Calu3 (cell line): ENCODE measurements around the gene WDR83. TPM values are rescaled to one million over a fixed set of nuclear protein-coding genes. Genes with fewer than 3 reads are reported as not detected.

ENCODE experiments used
- BruUV-seq: library from RNA; stranded (reverse); fragments of 400-500 nt; replicated peaks from 2 replicates; lab custom pipeline; 2021; lab: Mats Ljungman, UMichigan
- CTCF ChIA-PET: fragments of 300-600 bp; sonication (Branson Sonifier 250); formaldehyde crosslinking; loops from one replicate; lab custom pipeline; 2022; ENCODE audit warnings: antibody characterized with exemption; lab: Charles Lee
- DNase-seq: peaks from one replicate; pipeline ENCODE4 v3.0.0; 2022
- H3K27ac Mint-ChIP-seq: one replicate; pipeline ENCODE4 v1.8.0; 2022; ENCODE audit warnings: mixed read lengths; ENCODE audit not compliant: unreplicated experiment
- H3K27me3 Mint-ChIP-seq: one replicate; pipeline ENCODE4 v1.8.0; 2022; ENCODE audit warnings: mixed read lengths; ENCODE audit not compliant: unreplicated experiment
- H3K36me3 Mint-ChIP-seq: one replicate; pipeline ENCODE4 v1.8.0; 2022; ENCODE audit warnings: mild to moderate bottlenecking, moderate library complexity, mixed read lengths; ENCODE audit not compliant: insufficient read depth, unreplicated experiment
- H3K4me1 Mint-ChIP-seq: one replicate; pipeline ENCODE4 v1.8.0; 2022; ENCODE audit warnings: mild to moderate bottlenecking, low read depth, mixed read lengths; ENCODE audit not compliant: unreplicated experiment
- H3K4me3 Mint-ChIP-seq: one replicate; pipeline ENCODE4 v1.8.0; 2022; ENCODE audit warnings: mild to moderate bottlenecking, low read depth, moderate library complexity, mixed read lengths; ENCODE audit not compliant: unreplicated experiment
- H3K9me3 Mint-ChIP-seq: one replicate; pipeline ENCODE4 v1.8.0; 2022; ENCODE audit warnings: low read depth, mixed read lengths; ENCODE audit not compliant: unreplicated experiment
- intact Hi-C: fragments of 100-400 bp; cut with micrococcal nuclease; formaldehyde crosslinking; loops from one replicate; pipeline ENCODE4 v1.10.0; 2022; ENCODE audit not compliant: unreplicated experiment
- total RNA-seq: library from RNA; stranded (reverse); gene quantifications from 2 replicates; pipeline ENCODE4 v1.2.3, GENCODE V29; 2022
- TF ChIP-seq, protein P1 (sequence below): fragments of 200-600 bp; IDR thresholded peaks from one replicate; pipeline ENCODE4 v1.8.0; 2022; ENCODE audit warnings: antibody characterized with exemption; ENCODE audit not compliant: unreplicated experiment

The WDR83 gene
- total RNA-seq, 1 experiment from 2014 or later = 10.1 TPM

DNA sequence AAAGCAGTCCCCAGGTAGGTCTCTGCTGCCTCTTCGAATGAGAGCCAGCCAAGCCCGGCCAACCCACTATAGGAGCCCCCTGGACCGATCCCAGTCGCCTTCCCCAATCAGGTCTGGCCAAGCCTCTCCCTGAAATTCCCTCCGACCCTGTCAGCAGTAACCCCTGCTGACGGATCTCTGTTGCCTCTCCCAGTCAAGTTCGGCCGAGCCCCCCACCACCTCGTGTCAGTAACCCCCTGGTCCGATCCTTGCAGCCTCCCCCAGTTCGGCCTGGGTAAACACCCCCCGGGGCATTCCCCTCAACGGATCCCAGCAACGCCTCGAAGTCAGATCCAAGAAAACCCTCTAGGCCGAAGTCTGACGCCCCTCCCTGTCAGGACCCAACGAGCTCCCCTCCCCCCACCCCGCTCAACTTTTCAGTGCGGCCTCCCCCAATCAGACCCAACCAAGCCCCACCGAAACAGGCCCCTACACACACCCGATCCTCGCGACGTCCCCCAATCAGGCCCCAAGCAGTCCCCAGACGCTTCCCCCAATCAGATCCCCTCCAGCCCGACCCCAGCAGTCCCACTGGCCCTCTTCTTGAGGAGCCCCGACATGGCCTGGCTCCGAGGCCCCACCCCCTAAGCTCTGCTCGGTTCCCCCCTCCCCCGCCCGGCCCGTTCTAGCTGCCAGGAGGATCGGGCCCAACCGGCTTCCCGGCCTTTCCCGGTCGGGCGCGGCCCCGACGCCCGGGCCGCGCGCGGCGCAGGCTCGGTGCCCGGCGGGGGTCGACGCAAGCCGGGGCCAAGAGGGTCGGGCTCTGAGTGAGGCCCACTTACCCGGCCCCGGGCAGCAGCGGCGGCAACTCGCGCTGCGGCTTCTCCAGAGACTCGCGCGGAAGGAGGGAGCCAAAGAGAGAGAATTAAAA, 55.3 kb downstream of the WDR83 start:
- TF ChIP-seq, protein P1, sequence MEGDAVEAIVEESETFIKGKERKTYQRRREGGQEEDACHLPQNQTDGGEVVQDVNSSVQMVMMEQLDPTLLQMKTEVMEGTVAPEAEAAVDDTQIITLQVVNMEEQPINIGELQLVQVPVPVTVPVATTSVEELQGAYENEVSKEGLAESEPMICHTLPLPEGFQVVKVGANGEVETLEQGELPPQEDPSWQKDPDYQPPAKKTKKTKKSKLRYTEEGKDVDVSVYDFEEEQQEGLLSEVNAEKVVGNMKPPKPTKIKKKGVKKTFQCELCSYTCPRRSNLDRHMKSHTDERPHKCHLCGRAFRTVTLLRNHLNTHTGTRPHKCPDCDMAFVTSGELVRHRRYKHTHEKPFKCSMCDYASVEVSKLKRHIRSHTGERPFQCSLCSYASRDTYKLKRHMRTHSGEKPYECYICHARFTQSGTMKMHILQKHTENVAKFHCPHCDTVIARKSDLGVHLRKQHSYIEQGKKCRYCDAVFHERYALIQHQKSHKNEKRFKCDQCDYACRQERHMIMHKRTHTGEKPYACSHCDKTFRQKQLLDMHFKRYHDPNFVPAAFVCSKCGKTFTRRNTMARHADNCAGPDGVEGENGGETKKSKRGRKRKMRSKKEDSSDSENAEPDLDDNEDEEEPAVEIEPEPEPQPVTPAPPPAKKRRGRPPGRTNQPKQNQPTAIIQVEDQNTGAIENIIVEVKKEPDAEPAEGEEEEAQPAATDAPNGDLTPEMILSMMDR = no peak
- Mint-ChIP-seq H3K9me3 (no peaks in the 10 kb centered on the region), H3K4me1 (peaks cover 15% of the 10 kb centered on the region), H3K27me3 (no peaks in the 10 kb centered on the region), H3K4me3 (peak overlapping the region; percentile 96), H3K36me3 (peaks cover 45% of the 10 kb centered on the region), H3K27ac (peak overlapping the region; percentile 89)
- DNase-seq = peak; percentile 50
- no TSS peak for BruUV-seq
- intact Hi-C loops = no loop called here
- CTCF ChIA-PET = interaction anchor here (0.6 to 1.0 kb wide), 5 partner anchors 11 to 996 kb away, joined by 3 to 6 read pairs (median 4); no protein-coding TSS in a partner anchor

DNA sequence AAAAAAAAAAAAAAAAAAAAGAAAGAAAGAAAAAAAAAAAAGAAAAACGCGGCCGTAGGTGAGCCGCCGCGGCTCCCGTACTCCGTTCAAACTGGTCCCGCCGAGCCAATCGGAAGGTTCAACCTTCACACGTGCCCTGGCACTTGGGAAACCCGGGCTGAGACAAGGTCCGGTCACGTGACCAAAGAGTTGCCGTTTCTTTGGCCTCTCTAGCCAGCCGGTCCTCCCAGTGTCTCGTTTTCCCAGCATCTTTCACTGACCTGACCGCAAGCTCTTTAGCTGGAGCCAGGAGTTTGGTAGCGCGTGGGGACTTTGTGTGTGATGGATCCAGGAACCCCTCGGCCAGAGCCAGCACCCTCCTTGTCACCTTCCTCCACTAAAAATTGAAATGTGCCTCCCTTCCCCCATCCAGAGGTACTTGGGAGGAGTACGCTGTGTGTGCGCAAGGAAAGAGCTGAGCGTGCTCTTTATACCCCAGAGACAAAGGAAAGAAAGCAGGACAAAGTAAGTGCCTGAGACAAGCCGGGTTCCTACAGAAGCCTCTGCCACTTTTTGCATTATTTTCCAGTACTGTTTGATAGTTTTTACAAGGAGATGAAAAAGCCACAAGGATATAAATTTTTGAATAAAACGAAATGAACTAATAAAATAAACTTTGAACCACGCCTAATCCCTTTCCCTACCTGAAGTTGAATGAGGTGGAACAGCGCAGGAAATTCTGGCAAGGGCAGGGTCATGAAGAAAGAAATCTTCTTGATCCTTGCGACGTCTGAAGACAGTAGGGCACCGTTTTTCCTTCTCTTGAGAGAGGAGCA, 56.2 kb downstream of the WDR83 start:
- TSS peak; percentile 97 for BruUV-seq
- Mint-ChIP-seq H3K9me3 (no peaks in the 10 kb centered on the region), H3K4me3 (peak overlapping the region; percentile 96), H3K4me1 (peaks cover 15% of the 10 kb centered on the region), H3K27me3 (no peaks in the 10 kb centered on the region), H3K27ac (peak overlapping the region; percentile 89), H3K36me3 (peaks cover 42% of the 10 kb centered on the region)
- CTCF ChIA-PET = interaction anchor here (0.6 to 1.0 kb wide), 3 partner anchors 10 to 212 kb away, joined by 3 to 4 read pairs (median 4); no protein-coding TSS in a partner anchor
- TF ChIP-seq, protein P1 = no peak
- intact Hi-C loops = no loop called here
- peak; percentile 91 for DNase-seq

DNA sequence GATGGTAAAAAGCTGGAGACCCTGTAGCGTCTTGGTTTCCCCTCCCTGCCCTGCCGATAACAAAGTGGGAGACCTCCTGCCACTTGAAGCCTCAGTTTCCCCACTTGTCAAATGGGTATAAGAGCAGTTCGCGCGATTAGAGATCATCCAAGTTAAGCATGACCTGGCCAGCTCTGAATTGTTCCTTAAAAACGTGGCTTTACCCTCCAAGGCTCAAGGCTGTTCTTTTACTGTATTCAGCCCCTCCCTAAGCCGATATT, 56.7 kb downstream of the WDR83 start:
- H3K27ac Mint-ChIP-seq = peak overlapping the region; percentile 0
- H3K4me3 Mint-ChIP-seq = peak overlapping the region; percentile 96
- no peaks in the 10 kb centered on the region for H3K9me3 Mint-ChIP-seq
- H3K4me1 Mint-ChIP-seq = peaks cover 15% of the 10 kb centered on the region
- CTCF ChIA-PET = interaction anchor here (0.6 to 1.0 kb wide), 3 partner anchors 37 to 1296 kb away, joined by 3 to 4 read pairs (median 3); no protein-coding TSS in a partner anchor
- intact Hi-C loops = no loop called here
- TF ChIP-seq, protein P1 = no peak
- no TSS peak for BruUV-seq
- DNase-seq = no peak
- no peaks in the 10 kb centered on the region for H3K27me3 Mint-ChIP-seq
- peaks cover 48% of the 10 kb centered on the region for H3K36me3 Mint-ChIP-seq

DNA sequence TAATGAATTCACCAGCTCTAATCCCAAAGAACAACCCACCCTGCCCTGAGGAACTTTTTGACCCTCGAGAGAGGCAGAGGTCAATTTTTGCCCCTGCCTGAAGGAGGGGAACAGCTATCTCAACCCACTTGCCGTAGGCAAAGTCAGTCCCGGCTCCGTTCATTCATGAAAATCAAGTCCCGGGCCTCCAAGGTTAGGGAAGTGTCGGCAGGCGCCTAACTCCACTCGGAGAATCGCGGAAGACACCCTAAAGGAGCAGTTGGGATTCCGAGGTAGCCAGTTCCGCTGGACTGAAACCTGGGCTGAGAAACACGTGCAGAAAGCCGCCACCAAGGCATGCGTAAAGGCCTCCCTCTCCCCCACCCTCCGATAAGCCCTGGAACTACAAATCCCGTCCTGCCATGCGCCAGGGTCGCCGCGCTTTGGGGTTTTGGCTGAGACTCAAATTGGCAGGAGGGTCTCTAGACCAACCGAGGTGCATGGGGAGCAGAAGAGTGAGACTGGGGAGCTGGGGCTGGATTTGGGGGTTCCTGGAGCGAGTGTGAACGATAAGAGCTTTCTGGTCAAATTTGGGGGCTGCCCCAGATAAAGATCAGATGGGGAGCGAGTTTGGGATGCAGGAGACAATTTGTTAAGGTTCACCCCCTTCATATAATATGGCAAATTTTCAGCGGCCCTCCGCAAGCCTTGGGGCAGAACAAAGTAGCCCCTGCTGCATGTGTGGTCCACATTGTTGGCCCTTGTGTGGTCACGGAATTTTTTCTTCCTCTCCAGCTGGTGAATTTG, 57.2 kb downstream of the WDR83 start, which contains the start of gene TNPO2:
Gene TNPO2 (minus strand): TSS at position 292 of the 786 bp plus-strand sequence. CDS start 2,955 bp downstream, outside the sequence.
- H3K36me3 Mint-ChIP-seq = peaks cover 50% of the 10 kb centered on the region
- no peaks in the 10 kb centered on the region for H3K9me3 Mint-ChIP-seq
- TF ChIP-seq, protein P1 = no peak
- intact Hi-C loops = no loop called here
- peak; percentile 51 for DNase-seq
- peak within 1 kb of the TSS; percentile 96 for H3K4me3 Mint-ChIP-seq
- no TSS peak for BruUV-seq
- H3K27me3 Mint-ChIP-seq = no peaks in the 10 kb centered on the region
- H3K27ac Mint-ChIP-seq = peak within 1 kb of the TSS; percentile 89
- CTCF ChIA-PET = interaction anchor here (0.6 kb wide), 1 partner anchor 1295 kb away, joined by 3 read pairs; no protein-coding TSS in a partner anchor
- peaks cover 15% of the 10 kb centered on the region for H3K4me1 Mint-ChIP-seq
